Stimulated activated CD4-positive, alpha-beta T cell treated with anti-CD3 and anti-CD28 coated beads, Interleukin-12 subunit alpha, Interleukin-12 subunit beta, amount 100 ng/mL, for 4 hours (primary cell): ENCODE results near the gene CAPG.

ENCODE experiments used
- DNase-seq: peaks from one replicate; pipeline ENCODE4 v3.0.0-alpha.2; 2020

The CAPG gene

GRCh38 chr2:85438201-85439024, 28.2 kb upstream of the CAPG start:
- DNase-seq = no peak

- peak; percentile 67 for DNase-seq
Observed at GRCh38 chr2:85437488-85438200, 27.5 kb upstream of the CAPG start.

- no peak for DNase-seq
Observed at GRCh38 chr2:85436836-85437487, 26.8 kb upstream of the CAPG start.

- DNase-seq = no peak
Observed at GRCh38 chr2:85435981-85436835, 26.0 kb upstream of the CAPG start.

- no peak for DNase-seq
Observed at GRCh38 chr2:85435220-85435958, 25.2 kb upstream of the CAPG start.

GRCh38 chr2:85434696-85435095, 24.5 kb upstream of the CAPG start:
- DNase-seq = no peak

GRCh38 chr2:85433511-85434089, 23.4 kb upstream of the CAPG start:
- no peak for DNase-seq

GRCh38 chr2:85431570-85432205, 21.5 kb upstream of the CAPG start:
- DNase-seq = no peak

- DNase-seq = no peak
Observed at GRCh38 chr2:85430752-85431569, 20.8 kb upstream of the CAPG start.

- no peak for DNase-seq
Observed at GRCh38 chr2:85429924-85430289, 19.7 kb upstream of the CAPG start.

- no peak for DNase-seq
Observed at GRCh38 chr2:85429213-85429923, 19.2 kb upstream of the CAPG start.

- no peak for DNase-seq
Observed at GRCh38 chr2:85428343-85428881, 18.2 kb upstream of the CAPG start.

GRCh38 chr2:85427300-85427835, 17.2 kb upstream of the CAPG start:
- DNase-seq = no peak

GRCh38 chr2:85425588-85425987, 15.4 kb upstream of the CAPG start:
- no peak for DNase-seq

- DNase-seq = no peak
Observed at GRCh38 chr2:85423525-85423924, 13.4 kb upstream of the CAPG start.

GRCh38 chr2:85422072-85422457, 11.9 kb upstream of the CAPG start:
- no peak for DNase-seq

GRCh38 chr2:85421260-85422071, 11.3 kb upstream of the CAPG start:
- no peak for DNase-seq
